Fibroblast of upper back skin (primary cell): ENCODE data around the gene CDC14A.

Experiments
- DNase-seq: peaks from one replicate; pipeline ENCODE4 v3.0.0-alpha.2; 2013

The CDC14A gene

DNA sequence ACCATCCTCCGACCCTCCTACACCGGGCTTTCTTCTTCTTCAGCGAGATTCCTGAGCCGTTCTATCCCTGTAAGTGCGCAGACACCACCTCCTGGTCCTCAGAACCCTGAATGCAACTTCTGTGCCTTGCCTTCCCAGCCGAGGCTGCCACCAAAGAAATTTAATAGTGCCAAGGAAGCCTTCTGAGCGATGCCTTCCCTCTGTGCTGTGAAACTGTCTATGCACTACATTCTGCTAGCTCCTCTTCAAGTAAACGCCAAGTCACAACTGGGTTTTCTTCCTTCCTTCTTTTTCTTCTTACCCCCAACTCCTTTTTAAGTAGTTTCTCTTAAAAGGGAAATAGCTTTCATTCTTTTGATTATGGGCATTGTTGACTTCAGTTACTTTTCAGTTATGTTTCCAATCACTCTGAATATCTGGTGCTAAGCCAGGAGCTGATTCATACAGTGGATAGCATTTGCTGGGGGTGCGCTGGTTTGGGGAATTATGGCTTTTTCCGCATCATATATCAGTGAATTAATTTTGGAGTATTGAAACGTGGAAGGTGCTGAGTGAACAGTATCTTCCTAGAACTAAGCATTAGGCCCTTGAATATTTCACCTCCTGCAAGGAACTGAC, 147.0 kb downstream of the CDC14A start:
- DNase-seq: peak; percentile 72

DNA sequence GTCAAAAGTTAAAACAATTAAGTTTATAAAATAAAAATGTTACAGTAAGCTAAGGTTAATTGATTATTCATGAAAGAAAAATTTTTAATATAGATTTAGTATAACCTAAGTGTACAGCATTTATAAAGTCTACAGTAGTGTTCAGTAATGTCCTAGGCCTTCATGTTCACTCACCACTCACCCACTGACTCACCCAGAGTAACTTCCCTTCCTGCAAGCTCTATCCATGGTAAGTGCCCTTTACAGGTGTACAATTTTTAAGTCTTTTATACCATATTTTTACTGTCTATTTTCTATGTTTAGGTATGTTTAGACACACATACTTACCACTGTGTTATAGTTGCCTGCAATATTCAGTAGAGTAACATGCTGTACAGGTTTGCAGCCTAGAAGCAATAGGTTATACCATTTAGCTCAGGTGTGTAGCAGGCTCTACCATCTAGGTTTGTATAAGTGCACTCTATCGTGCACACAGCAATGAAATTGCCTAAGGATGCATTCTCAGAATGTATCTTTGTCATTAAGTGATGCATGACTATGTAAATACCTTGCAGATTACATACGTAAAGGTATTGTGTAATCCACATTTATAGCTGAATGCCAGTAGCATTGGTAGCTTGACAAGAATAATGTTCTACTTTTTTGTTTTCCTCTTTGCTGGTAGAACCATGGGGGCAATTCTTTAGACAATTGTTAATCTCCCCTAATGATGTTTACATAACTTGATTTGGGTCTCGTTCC, 149.9 kb downstream of the CDC14A start:
- peak; percentile 33 for DNase-seq

DNA sequence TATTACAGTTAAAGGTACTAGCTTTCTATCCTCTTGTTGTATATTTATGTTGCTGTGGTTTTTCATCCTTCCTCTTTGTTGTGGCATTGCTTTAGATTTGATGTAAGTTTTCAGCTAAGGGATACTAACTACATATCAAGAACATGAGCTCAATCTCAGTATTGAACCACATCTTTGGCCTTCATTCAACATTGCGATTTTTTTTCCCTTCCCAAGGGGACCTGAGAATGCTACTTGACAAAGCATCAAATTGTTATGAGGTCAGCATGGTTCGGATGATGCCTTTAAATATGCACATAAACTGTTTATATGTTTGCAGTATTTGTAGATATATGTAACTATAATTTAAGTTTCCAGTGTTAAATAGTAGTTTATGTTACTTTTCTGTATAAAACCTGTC, 153.9 kb downstream of the CDC14A start:
- DNase-seq: peak; percentile 79

DNA sequence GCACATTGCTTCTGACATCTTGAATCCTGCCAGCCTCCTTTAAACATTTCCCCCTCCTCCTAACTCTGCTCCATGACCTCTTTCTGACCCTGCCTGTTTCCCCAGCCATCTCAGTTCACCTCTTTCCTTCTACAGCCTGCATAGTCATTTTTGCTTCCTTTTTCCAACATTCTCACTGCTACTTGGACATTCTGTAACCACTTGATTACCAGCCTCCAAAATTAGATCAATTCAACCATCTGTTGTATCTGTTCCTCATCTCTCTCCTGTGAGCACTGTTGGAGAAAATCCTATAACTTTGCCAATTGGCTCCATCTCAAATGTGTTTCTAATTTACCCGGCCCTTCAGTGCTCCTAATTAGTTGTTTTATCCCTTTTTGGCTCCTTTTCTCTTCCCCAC, 158.1 kb downstream of the CDC14A start:
- no peak for DNase-seq

DNA sequence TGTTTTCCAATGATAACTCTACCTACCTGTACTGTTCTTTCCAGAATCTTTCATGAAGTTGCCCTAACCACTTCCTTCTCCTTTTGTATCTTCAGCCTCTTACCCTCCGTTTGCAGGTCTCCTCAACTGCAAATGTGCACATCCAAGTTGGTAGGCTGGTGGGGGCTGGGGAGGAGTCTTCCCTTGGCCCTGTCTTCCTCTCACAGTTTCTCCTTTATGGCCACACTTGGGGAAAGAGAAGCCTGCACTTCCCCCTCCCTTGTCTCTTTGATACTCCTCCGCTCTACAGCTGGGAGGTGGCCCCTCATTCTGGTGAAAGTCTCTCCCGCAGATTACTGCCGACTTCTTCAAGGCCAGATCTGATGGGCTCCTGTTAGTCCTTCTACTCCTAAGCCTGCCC, 158.8 kb downstream of the CDC14A start:
- no peak for DNase-seq

DNA sequence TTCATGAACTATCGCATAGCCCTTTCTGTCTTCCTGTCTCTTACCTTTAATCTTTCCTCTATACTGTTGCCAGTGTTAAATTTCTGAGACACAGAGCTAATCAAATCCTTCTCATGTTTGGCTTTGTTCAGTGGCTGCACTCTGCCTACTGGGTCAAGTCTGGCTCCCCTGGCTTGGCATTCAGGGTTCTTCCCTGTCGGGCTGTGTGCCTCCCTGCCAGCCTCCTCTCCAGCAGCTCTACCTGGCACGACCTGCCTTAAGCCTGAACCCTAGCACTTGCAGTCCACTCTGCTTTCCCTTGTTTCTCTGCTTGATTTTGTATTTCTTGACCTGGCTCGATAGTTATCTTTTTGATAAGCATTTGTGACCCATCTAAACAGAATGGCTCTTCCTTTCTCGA, 159.5 kb downstream of the CDC14A start:
- DNase-seq: no peak

DNA sequence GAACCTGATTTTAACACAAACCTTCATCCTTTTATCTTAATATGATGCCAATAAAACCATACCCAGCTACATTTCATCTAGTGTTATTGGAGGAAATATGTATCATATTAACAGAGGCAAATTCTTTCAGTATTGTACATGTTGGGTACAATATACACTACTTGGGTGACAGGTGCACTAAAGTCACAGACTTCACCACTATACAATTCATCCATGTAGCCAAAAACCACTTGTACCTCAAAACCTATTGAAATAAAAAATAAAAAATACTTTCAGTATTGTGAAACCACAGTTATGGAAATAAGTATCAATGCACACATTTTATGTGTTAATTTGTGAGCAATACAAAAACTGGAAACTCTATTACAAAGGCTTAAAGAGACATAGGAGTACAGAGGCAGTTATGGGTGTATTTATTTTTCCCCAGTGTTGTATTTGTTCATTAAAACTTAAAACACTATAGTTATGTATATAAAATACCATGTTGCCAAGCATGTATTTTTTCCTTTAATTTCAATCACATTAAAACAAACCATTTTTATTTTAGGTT, 160.6 kb downstream of the CDC14A start:
- no peak for DNase-seq

DNA sequence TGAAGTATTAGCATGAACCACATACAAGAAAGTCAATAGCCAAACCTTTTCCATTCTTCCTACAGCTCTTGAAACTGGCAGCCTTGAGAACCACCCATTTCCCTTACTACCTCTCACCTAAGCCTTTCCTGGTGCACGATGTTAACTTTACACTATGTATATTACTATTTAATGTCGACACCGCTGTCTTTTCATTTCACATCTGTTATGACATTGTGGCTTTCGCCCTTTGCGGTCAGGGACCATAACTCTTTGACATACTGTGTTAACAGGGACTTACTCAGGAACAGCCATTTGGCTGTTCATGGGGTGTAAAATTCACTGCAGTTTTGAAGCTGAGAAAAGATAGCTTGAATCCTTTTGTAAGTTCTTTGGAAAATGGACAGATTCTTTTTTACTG, 164.6 kb downstream of the CDC14A start:
- DNase-seq: no peak

DNA sequence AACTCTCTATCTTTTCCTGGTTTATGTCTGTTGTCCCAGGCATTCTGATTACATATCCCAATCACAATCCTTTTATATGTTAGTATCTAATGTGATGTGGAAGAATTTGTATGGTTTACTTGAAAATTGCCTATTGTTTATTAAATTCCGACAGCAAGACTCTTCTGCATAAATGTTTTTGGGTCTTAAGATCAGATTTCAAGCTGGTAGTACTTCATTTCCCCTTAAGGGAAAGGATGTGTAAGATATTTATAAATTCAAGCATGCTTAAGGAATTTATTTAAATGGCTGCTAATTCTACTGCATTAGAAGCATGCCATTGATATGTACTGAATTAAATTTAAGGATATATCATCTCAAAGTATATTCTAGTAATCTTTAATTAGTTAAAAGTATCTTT, 165.2 kb downstream of the CDC14A start:
- DNase-seq: no peak

DNA sequence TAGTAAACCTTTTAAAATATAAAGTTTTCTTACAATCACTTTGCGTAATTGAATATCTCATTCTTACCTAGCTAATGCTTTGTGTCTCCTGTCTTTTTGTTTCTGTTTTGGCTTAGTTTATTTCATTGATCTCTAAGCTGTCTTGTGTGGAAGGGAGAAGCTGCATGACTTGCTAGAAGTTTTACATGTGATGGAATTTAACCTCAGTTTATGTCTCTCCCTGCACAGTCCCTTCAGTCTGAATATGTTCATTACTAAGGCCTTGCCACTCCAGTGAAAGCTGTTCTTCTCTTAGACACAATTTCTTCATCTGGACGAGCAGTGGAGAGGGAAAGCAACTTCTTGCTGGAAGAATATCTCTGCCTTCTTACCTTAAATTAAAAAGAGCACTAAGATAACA, 165.7 kb downstream of the CDC14A start:
- DNase-seq: no peak

DNA sequence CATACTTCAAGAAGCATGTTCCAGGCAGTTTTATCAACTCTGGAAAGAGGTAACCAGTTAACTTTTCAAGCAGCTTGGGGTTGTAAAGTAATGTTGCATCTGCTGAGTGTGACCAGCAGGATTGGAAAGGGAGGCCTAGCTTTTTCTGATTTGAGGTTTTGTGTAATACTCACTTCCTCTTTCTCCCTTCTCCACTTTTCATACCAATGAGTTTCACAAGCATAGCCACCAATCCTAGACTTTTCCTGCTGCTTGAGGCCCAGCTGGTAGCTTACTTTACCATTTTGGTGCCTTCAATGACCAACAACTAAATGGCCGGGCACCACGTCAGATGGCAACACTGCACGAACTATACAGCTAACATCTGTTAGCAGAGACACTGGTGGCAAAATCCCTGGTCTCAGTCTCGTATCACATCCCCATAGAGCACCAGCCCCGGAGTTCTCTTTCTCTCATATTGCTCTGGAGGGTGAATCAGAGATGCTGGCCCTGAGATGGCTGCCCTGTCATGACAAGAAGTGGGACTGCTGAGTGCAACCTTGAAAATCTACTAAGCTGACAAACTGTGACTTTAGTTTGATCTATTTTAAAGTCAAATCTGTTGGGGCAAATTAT, 170.8 kb downstream of the CDC14A start:
- DNase-seq: no peak

DNA sequence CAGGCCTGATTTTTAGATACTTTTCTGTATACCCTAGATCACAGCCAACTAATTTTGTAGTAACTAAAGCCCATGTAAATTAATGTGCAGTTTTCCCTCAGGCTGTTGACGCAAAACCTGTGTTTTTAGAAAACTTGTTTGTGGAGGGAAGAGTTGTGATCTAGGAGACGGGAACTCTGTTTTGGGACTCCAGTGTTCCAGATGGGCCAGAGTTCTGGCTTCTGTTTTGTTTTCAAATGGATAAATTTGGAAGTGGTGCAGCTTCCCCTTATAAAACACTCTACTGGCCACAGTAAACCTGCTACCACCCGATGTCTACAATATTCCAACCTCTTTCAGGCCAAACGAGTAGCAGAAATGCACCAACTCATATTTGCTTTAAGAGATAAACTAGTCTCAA, 172.0 kb downstream of the CDC14A start:
- DNase-seq: no peak

DNA sequence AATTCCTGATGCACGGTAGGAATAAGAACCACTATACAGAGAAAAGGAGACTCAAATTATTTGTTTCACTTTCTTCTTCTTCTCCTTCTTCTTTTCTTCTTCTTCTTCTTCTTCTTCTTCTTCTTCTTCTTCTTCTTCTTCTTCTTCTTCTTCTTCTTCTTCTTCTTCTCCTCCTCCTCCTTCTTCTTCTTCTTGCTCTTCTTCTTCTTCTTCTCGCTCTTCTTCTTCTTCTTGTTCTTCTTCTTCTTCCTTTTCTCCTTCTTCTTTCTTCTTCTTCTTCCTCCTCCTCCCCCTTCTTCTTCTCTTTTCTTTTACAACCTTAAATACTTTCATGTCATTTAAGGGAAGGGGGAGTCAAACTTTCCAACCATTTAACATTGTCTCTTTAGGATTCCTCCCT, 174.6 kb downstream of the CDC14A start:
- DNase-seq: no peak

DNA sequence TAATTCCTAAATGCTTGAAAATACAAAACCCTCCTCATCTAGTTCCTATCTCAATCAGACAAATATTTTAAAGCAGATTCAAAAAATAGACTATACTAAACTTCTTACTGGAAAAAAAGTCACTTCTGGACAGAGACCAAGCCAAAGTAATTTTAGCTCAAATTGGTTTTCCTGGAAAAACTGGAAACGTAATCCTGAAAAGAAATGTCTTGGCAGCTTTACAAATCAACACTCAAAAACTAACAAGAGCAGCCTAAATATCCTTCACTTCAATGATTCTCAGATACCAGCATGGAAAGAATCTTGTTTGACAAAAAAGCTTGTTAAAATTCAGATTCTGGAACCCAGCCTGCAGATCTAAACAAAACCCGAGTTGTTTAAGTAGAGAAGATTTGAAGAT, 176.6 kb downstream of the CDC14A start:
- DNase-seq: peak; percentile 75

DNA sequence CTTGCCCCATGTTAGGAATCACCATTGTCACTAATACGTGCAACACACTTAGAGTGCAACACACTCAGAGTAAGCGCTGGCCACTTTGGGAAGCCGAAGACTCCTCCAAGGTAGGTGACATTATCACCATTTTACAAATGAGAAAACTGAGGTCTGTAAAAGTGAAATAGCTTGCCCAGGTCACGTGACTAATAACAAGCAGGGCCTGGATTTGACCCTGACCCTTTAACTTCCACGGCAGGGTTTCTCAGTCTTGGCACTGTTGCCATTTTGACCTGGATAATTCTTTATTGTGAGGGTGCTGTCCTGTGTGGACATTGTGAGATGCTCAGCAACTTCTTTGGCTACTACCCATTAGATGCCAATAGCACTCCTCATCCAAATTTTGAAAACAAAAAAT, 177.8 kb downstream of the CDC14A start:
- no peak for DNase-seq

DNA sequence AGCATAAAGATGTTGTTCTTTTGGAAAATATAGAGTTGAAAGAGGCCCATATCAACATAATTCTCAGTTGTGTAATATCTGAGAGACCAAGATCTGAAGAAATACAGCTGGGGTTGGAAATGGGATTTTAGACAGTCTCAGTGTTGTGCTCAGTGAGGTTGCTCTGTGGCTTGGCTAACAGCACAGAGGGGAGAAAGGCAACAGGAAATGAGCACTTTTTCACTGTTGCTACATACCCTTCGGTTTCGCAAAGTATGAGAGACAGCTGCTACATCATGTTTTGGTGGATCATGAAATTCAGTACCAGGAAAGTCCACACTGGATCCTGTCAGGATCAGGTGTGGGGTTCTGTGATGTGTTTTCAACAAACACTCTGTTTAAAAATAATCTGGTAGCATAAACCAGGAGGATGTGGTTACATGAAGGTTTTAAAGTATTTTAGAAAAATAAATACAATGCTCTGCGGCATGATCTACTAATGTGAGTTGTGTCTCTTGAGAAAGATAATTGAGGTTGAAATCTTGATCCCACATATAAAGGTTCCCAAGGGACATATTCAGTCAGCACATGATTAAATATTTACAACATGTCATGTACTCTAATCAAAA, 178.7 kb downstream of the CDC14A start:
- peak; percentile 83 for DNase-seq

DNA sequence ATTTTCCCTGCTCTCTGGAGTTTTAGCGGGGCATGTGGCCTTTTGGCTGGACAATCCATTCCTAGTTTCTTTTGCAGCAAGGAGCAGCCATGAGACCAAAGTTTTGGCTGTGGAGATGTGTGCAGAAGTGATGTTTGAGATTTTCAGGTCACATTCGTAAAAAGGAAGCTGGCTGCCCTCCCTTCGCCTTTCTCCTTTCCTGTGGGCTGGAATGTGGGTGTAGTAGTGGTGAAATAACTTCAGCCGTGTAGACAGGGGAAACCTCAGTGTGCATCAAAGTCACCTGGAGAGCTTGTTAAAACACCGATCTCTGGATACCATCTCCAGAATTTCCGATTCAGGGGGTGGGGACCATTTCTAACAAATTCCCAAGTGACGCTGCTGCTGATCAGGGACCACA, 180.3 kb downstream of the CDC14A start:
- DNase-seq: no peak

DNA sequence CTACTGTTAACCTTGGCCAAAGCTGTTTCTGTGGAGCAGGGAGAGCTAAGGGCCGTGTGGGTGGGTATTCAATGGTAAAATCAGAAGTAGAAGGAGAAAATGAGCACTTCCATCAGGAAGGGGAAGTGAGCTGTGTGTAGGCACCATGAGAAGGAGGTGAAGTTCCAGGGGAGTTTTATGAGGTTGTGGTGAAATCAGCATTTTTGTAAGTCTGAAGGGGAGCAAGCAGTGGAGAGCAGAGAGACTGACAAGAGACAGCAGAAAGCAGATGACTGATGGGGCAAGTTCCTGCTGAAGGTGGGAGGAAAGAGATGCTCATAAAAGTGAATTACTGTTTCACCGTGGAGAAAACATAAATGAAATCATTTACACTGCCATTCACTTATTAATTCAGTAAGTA, 183.0 kb downstream of the CDC14A start:
- no peak for DNase-seq

DNA sequence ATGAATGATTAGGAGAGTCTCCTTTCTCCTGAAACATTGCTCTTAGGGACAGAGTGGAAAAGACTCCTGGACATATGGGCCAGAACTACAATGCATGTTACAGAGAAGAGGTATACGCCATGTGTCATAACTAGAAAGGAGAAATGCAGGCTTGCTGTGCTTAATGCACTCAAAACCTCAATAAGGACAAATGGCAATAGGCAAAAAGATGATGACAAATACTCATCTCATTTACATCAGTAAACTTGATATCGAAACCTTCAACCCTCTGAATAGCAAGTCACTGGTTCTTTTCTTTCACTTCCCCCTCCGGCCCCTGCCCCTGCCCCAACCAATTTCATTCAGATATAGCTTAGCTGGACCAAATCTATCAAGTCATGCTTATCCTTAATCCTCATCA, 183.7 kb downstream of the CDC14A start:
- DNase-seq: no peak

DNA sequence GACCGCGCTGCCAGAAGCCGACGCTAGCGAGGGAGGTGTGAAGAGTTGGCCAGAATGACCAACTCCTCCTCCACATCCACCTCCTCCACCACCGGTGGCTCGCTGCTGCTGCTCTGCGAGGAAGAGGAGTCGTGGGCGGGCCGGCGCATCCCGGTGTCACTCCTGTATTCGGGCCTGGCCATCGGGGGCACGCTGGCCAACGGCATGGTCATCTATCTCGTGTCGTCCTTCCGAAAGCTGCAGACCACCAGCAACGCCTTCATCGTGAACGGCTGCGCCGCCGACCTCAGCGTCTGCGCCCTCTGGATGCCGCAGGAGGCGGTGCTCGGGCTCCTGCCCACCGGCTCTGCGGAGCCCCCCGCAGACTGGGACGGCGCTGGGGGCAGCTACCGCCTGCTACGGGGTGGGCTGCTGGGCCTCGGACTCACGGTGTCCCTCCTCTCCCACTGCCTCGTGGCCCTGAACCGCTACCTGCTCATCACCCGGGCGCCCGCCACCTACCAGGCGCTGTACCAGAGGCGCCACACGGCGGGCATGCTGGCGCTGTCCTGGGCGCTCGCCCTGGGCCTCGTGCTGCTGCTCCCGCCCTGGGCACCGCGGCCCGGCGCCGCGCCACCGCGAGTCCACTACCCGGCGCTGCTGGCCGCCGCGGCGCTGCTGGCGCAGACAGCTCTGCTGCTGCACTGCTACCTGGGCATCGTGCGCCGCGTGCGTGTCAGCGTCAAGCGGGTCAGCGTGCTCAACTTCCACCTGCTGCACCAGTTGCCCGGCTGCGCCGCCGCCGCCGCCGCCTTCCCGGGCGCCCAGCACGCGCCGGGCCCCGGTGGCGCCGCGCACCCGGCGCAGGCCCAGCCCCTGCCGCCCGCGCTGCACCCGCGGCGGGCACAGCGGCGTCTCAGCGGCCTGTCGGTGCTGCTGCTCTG, 186.9 kb downstream of the CDC14A start:
- no peak for DNase-seq

DNA sequence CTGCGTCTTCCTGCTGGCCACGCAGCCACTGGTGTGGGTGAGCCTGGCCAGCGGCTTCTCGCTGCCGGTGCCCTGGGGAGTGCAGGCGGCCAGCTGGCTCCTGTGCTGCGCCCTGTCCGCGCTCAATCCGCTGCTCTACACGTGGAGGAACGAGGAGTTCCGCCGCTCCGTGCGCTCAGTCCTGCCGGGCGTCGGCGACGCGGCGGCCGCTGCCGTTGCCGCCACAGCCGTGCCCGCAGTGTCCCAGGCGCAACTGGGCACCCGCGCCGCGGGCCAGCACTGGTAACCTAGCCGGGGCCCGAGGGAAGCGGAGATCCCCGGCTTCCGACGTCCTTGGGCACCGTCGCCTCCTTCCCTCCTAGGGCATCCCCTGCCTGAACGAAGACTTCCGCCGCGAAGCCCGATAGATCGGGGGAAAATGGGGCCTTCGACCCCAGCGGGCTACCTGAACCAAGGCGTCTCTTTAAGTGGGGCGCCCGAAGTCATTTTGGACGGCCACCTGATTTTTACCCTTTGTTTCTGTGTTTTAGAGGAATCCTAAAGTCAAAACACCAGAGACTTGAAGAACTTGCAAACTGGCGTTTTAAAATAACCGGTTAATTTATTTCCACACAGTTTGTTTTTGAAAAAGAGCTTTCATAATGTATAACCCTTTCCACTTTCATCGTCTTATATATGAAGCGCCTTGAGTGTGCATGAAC, 187.7 kb downstream of the CDC14A start:
- DNase-seq: no peak

DNA sequence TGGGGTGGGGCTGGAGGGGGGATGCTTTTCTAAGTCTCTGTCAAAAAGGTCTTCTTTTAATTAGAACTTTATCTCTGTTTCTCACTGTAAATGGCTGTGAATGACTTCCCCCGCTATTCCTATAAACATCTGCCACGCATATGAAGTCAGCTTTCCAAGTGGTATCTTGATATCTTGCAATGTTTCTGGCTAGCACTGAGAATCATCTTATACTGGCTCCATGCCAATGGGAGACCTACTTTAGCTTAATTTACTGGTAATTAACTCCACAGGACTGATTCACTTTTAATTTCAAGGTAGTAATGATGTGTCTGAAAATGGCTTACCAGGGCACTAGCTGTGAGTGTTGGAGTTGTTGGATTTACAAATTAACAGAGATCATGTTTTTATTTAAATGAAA, 190.0 kb downstream of the CDC14A start:
- DNase-seq: no peak
